ENCODE data around the gene FXYD5.

DNA sequence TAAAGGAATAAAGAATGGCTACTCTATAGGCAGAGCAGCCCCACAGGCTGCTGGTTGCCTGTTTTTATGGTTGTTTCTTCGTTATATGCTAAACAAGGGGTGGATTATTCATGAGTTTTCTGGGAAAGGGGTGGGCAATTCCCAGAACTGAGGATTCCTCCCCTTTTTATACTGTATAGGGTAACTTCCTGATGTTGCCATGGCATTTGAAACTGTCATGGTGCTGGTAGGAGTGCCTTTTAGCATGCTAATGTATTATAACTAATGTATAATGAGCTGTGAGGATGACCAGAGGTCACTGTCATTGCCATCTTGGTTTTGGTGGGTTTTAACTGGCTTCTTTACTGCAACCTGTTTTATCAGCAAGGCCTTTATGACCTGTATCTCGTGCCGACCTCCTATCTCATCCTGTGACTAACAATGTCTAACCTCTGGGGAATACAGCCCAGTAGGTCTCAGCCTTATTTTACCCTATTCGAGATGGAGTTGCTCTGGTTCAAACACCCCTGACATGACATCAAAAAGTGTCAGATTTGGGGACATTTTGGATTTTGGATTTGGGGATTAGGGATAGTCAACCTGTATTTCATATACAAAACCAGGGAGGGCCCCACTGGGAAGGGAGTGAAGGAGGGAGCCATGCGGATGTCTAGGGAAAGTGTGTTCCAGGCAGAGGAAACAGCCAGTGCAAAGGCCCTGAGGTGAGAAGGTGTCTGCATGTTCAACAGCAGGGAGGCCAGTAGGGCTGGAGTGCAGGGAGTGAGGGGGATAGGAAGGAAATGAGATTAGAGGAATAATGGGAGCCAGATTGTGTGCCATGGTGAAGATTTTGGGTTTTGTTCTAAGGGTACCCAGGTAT, 10.9 kb downstream of the FXYD5 start:
- TF ChIP-seq SP1 (IDR thresholded peaks at IDR 0.05) (no peak), ZNF384 (IDR thresholded peaks at IDR 0.05) (no peak), TARDBP (IDR thresholded peaks at IDR 0.05) (no peak), ARNT (IDR thresholded peaks at IDR 0.05) (no peak), SUZ12 (IDR thresholded peaks at IDR 0.05) (no peak), ELF4 (IDR thresholded peaks at IDR 0.05) (no peak), FOXM1 (IDR thresholded peaks at IDR 0.05; ENCODE audit: borderline replicate concordance) (no peak), FOXA1 (IDR thresholded peaks at IDR 0.05) (no peak), BHLHE40 (IDR thresholded peaks at IDR 0.05; ENCODE audit: borderline replicate concordance) (no peak), CTBP1 (IDR thresholded peaks at IDR 0.05; ENCODE audit: borderline replicate concordance) (no peak), LEF1 (IDR thresholded peaks at IDR 0.05; ENCODE audit: borderline replicate concordance) (no peak), NFRKB (IDR thresholded peaks at IDR 0.05) (no peak)
- TF ChIP-seq, protein P1, sequence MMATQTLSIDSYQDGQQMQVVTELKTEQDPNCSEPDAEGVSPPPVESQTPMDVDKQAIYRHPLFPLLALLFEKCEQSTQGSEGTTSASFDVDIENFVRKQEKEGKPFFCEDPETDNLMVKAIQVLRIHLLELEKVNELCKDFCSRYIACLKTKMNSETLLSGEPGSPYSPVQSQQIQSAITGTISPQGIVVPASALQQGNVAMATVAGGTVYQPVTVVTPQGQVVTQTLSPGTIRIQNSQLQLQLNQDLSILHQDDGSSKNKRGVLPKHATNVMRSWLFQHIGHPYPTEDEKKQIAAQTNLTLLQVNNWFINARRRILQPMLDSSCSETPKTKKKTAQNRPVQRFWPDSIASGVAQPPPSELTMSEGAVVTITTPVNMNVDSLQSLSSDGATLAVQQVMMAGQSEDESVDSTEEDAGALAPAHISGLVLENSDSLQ (IDR thresholded peaks at IDR 0.05), result no peak

Measured in HEK293T (cell line).